Medulla oblongata (tissue), 1 donor: ENCODE measurements around the gene LCE6A.

Experiments used
- DNase-seq: peaks from one replicate; pipeline ENCODE4 v3.0.0-alpha.2; 2015; ENCODE audit errors: extremely low spot score

LCE6A gene

GRCh38 chr1:152873495-152873894, 30.8 kb downstream of the LCE6A start:
- DNase-seq = no peak

GRCh38 chr1:152876827-152877226, 34.2 kb downstream of the LCE6A start:
- DNase-seq = no peak

- no peak for DNase-seq
Observed at GRCh38 chr1:152878042-152878441, 35.4 kb downstream of the LCE6A start, which contains the start of gene SMCP. Gene SMCP, plus strand, starts transcription at chr1:152878322. Its CDS starts 6,101 bp downstream, at chr1:152884423.

GRCh38 chr1:152879559-152880198, 37.0 kb downstream of the LCE6A start:
- no peak for DNase-seq

- no peak for DNase-seq
Observed at GRCh38 chr1:152880316-152880715, 37.7 kb downstream of the LCE6A start.

- DNase-seq = no peak
Observed at GRCh38 chr1:152880907-152881306, 38.3 kb downstream of the LCE6A start.

- no peak for DNase-seq
Observed at GRCh38 chr1:152884085-152884484, 41.4 kb downstream of the LCE6A start.

- DNase-seq = no peak
Observed at GRCh38 chr1:152884506-152884905, 41.9 kb downstream of the LCE6A start.

GRCh38 chr1:152884966-152885624, 42.4 kb downstream of the LCE6A start:
- DNase-seq = no peak

GRCh38 chr1:152886085-152886484, 43.4 kb downstream of the LCE6A start:
- no peak for DNase-seq

- no peak for DNase-seq
Observed at GRCh38 chr1:152886758-152887409, 44.2 kb downstream of the LCE6A start.

GRCh38 chr1:152888126-152888525, 45.5 kb downstream of the LCE6A start:
- no peak for DNase-seq
